Stimulated activated CD8-positive, alpha-beta memory T cell treated with anti-CD3 and anti-CD28 coated beads, Interleukin-4, amount 100 ng/mL, for 4 hours (primary cell): ENCODE results near the gene OR2K2.
"Not testable (repeated sequence)": the region's sequence is repeated elsewhere in the genome, so short reads cannot be mapped to it uniquely, and the experiment has no call there.

Experiments
- DNase-seq, 2 donors: peaks; one replicate each; pipeline ENCODE4 v3.0.0-alpha.2; 2020; ENCODE audit warnings: low read depth in 2 of 2, low spot score in 1 of 2

OR2K2 gene, protein sequence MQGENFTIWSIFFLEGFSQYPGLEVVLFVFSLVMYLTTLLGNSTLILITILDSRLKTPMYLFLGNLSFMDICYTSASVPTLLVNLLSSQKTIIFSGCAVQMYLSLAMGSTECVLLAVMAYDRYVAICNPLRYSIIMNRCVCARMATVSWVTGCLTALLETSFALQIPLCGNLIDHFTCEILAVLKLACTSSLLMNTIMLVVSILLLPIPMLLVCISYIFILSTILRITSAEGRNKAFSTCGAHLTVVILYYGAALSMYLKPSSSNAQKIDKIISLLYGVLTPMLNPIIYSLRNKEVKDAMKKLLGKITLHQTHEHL

DNA sequence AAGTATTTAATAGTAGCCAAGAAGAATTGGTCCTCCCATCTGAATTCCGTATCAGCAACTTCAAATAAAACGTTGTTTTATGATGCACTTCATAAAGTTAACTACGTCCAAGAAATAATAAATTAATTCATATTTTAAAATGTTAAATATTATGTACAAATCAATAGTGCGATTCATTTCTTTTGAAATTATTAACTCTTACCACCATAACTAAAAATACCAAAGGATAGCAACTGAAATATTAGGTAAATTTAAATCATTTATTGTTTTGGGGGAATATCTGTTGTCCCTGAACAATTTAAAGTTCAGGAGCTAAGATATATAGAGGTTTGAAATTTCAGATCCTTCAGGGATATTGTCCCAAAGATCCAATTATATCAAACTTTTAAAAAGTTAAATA, at the start of gene OR2K2:
Gene OR2K2, minus strand, starts transcription at position 101 of the 400 bp plus-strand sequence. CDS start 1,791 bp downstream, outside the sequence.
- DNase-seq = no peak

DNA sequence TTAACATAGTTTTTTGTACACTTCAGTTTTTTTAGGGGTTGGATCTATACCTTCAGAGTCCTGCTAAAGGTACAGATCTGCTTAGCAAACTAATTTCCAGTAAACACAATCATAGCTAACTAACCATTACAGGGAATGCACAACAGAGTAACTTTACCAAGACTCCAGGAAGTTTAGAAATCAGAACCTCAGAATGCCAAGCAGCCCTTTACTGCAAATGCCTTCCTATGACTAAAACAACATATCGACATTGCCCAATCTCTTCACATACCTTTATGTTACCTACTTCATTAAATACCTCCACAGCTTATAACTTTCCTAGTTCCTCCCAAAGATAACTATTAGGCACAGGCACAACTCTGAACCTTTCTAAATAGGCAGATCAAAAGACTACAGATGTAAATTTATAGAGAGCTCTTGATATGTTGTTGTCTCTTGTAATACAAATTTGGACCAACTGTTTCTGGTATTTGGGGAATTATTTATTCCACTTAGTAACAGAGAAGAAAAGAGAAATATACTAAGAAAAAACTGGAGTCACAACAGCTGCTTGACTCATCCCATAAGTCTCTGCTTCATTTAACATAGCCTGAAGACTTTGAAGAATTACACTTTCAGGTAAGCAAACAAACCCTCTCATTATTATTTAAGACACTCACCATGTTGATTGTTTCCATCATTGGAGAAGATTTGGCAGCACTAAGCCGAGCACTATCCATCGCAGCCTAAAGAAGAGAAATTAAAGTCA, 46.0 kb upstream of the OR2K2 start:
- no peak for DNase-seq

DNA sequence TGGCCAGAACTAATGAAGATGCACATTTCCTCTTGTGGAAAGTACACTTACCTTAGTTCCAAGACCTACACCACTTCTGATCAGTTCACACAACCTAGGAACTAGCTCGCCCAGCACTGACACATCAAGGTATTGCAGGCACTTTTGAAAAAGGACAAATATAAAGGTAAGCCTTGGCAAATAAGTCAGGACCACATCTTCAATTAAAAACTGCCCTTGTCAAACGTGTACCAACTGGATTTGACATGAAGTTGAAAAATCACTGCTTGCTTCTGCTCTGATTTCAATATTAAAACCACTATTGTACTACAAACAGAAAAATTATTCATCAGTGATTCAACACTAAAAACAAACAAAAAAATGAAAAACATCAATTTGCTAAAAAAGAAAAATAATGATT, 45.0 kb upstream of the OR2K2 start:
- no peak for DNase-seq

DNA sequence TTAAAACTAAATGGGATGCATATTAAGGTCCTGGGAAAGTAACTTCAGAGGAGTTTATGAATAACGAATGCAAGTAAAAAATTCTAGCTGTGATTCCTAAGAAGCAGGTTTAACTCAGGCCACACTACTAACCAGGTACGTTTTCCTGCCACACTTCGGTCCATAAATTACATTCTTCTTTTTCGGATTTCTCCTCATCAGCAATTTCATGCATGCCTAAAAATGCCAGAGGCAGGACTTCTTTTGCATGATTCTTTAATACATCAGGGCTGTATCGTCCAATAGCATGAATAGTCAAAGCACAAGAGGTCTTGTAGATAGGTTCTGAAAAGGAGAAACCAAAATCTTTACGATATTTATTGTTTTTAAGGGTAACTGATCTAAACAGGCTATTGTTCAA, 42.3 kb upstream of the OR2K2 start:
- no peak for DNase-seq

DNA sequence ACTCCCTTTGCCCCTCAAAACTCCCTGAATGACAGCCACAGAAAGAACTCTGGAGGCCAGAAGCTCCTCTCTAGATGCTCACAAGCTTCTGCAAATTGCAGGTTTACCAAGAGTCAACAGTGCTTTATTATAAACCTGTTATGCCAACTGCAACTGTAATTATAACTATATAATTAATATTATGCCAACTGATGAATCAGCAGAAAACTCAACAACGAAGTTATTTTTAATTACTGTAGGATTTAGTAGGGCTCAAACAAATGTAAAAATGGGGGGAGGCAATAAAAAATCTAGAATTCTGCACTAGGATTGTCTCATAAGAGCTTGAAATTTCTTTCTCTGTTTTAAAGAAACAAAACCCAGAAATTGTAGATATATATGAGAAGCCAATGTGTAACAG, 37.0 kb upstream of the OR2K2 start:
- DNase-seq = no peak

DNA sequence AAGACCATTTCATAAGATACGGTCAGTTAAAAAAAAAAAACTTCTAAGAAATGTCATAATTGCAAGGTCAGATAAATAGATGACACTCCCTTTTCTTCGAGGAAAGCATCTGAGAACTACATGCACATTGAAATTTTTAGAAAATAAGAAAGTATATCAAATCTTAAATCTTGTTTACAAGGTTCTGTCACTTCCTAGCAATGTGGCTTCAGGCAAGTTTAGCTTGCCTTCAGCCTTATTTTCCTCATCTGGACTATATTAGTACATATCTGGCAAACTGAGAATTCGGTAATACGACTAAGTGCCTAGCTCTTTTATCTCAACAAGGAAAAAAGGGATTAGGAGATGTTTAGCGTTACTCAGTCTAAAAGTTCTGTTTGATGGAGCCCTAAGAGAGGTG, 32.5 kb upstream of the OR2K2 start:
- no peak for DNase-seq

DNA sequence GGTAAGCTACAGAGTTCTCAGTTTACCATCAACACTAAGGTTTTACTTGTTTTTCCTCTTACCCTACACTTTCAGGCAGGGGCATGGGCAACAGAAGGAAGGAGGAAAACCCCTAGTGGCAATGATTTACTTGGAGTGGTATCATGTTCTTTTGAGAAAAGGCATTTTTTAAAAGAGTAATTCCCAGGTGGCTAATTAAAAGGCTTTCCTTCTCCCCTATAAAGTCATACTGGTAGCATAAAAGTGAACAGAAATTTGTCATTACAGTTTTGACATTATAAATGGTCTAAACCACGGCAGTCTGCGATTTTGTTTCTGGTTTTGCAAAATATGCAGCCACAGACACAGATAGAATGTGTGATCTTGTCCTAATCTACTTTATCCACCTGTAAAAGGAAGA, 30.9 kb upstream of the OR2K2 start:
- no peak for DNase-seq

DNA sequence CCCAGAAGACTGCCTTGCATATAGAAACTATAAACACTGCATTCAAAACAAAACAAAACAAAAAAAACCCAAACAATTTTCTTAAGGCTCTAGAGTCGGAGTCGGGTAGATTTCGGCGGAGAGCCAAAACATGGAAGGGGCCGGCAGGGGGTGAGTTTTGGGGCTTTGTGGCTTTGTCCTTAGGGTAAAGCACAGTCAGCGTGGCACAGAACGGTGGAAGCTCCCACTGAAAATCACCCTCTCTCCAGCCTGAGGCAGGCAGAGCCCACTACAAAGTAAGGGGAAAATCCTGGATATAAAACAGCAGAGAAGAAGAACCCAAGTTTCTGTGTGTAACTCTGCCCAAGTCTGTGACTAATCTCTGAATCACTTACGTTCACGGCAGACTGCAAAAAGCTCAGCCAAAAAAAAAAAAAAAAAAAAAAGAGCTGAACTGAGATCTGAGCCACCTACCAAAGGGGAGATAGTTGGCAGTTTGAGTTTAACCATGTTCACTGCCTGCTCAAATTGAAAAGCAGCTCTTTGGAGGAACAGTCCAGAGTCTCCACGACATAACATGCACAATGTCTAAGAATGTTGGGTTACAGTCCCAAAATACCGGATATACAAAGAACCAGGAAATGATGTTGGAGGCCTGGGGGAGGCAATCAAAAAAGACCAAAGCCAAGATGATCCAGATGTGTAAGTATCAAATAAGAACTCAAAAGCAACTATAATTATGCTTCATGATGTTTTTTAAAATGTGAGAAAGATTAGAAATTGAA, 26.6 kb upstream of the OR2K2 start:
- DNase-seq = no peak

DNA sequence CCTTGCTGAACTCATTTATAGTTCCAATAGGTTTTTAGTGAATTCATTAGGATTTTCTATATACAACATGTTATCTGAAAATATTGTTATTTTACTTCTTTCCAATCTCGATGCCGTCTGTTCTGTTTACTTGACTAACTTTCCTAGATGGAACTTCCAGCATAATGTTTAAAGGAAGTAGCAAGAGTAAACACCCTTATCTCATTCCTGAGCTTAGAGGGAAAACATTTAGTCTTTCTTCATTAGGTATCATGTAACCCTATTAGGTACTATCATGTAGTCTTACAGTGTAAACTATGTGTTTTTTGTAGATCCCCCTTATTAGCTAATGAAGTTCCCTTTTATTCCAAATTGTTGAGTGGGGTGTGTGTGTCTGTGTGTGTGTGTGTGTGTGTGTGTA, 22.5 kb upstream of the OR2K2 start:
- DNase-seq = no peak

DNA sequence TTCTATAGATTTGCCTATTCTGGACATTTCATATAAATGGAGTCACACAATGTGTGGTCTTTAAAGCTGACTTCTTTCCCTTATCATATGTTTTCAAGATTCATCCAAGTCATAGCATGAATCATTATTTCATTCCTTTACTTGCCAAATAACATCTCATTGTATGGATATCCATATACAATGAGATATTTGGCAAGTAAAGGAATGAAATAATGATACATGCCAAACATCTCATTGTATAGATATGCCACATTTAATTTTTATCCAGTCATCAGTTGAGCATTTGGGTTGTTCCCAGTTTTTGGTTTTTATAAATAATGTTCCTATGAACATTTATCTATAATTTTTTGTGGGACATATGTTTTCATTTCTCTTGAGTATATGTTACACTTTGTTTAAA, 20.5 kb upstream of the OR2K2 start:
- no peak for DNase-seq

DNA sequence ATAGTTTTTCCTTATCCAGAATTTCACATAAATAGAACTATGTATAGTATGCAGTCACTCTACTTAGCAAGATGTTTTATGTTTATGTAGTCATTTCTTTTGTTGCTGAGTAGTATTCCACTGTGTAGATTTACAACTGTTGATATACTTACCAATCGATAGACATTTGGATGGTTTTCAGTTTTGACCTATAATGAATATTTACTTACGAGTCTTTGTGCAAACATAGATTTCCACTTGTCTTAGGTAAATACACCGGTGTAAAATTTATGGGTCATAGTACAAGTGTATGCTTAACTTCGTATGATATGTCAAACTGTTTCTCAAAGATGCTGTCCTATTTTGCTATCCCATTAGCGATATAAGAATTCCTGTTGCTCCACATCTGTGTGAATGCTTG, 19.7 kb upstream of the OR2K2 start:
- DNase-seq = no peak

DNA sequence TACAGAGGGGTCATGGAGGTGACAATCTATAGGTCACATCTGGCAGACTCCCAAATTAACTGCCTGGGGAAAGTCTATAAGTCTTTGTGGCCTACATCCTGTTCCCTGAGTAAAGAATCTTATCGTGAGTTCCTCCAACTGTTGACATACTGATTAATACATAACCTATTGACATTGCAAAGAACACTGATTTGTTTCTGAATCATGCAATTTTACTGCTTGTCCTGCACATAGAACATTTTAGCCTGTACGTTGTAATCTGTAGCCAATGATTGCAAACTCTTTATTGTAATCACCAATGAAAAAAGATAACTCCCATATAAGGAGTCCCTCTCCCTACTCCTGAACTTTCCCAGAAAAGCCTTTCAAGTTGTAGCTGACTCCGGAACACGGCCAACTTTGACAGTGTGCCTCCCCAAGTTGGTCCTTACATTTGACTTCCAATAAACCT, 18.8 kb upstream of the OR2K2 start:
- DNase-seq = no peak

DNA sequence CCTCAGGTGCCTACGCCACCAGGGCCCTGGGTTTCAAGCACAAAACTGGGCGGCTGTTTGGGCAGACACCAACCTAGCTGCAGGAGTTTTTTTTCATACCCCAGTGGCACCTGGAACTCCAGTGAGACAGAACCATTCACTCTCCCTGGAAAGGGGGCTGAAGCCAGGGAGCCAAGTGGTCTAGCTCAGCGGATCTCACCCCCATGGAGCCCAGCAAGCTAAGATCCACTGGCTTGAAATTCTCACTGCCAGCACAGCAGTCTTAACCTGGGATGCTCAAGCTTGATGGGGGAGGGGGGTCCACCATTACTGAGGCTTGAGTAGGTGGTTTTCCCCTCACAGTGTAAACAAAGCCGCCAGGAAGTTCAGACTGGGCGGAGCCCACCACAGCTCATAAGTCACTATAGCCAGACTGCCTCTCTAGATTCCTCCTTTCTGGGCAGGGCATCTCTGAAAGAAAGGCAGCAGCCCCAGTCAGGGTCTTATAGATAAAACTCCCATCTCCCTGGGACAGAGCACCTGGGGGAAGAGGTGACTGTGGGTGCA, 4.4 kb upstream of the OR2K2 start:
- DNase-seq = not testable (repeated sequence)

DNA sequence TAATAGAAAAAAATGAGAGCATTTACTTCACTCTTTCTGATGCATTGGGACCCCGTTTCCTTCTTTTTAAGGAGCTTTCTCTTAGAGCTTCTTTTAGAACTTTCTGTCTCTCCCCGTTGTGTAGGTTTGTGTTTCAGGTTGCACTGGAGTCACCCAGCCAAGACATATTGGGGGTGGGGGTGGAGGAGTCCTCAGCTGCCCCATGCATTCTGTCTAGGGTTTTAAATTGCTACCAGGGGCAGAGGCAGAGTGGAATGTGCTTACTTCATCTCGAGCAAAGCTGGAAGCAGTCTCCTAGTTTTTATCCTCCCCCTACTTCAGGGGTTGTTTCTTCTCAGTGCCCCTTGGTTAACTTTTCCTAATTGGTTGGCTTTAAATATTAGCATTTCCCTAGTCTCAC, 9.4 kb downstream of the OR2K2 start:
- DNase-seq = no peak

DNA sequence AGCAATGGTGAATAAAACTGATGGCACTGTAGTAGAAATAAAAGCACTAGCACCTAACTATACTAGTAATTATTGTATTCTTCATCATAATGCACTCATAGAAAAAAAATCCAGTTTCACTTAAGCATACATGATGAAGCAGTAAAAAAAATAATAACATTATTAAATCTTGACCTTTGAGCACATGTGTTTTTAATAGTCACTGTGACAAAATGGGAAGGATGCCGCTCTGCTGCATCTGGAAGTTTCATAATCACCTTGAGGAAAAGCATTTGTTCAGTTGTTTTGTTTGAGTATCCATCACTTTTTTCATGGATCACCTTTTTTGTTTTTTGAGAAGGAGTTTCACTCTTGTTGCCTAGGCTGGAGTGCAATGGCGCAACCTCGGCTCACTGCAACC, 13.2 kb downstream of the OR2K2 start:
- DNase-seq = no peak

DNA sequence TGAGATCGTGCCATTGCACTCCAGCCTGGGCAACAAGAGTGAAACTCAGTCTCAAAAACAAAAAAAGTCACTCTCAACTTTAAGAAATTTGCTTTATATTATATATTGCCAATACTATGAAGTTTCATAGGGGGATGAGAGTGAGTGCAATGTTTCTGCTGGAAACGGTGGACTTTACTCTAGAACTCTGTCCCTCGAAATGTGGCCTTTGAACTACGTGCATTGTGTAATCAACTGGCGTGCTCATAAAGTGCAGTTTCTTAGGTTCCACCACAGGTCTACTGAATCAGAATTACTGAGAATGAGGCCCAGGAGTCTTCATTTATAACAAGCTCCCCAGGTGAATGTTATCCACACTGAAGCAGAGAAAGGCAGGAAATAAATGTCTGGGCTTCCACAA, 24.1 kb downstream of the OR2K2 start:
- DNase-seq = no peak

DNA sequence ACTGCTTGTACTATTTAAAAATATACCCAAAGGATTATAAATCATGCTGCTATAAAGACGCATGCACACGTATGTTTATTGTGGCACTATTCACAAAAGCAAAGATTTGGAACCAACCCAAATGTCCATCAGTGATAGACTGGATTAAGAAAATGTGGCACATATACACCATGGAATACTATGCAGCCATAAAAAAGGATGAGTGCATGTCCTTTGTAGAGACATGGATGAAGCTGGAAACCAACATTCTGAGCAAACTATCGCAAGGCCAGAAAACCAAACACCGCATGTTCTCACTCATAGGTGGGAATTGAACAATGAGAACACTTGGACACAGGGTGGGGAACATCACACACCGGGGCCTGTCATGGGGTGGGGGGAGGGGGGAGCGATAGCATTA, 26.0 kb downstream of the OR2K2 start:
- DNase-seq = not testable (repeated sequence)

DNA sequence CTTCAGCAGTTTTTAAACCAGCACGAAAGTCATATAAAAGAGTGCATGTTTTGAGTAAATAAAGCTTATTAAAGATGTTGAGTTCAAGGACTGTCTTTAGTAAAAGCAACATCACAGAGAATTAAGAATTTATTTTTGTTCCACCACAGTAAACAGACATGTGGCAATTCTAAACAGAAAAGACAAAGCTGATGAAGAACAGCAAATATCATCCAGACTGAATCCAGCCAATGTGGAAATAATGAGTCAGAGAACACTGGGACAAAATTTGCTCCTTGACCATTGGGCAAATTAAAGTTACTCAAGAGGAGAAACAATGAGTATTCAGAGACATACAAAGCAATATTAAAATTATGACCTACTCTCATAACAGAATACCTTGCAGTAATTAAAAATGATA, 28.8 kb downstream of the OR2K2 start:
- no peak for DNase-seq

DNA sequence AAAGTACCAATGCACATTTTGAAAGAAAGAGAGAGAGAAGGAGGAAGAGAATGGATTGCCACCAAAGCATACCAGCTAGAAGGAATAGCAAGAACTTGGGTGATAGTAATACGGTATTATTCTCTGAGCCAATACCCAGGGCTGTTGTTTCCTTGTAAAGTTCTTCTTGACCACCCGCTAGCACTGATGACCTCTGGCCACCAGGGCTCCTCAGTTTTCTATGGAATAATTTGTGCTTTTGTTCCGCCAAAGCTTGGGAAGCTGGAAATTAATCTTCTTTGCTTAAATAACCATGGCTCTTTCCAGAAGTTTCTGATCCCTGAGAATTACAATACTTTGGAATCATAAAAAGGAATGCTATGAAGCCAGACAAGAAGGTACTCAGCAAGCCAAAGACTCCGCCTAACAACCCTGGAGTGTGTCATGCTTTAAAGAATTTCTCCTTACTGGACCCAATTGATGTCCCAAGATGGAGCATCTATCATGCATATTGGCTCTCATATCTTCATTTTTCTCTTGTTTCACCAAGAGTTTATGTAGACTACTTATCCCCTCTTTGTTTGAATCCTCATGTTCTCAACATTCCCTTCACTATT, 29.8 kb downstream of the OR2K2 start:
- DNase-seq = no peak

DNA sequence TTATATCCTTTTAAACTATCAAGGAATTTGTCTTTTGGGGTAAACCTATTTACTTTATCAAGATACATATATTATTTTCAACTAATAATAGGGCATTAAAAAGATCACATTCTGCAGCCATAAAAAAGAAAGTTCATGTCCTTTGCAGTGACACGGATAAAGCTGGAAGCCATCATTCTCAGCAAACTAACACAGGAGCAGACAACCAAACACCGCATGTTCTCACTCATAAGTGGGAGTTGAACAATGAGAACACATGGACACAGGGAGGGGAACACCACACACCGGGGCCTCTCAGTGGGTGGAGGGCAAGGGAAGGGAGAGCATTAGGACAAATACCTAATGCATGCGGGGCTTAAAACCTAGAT, 30.4 kb downstream of the OR2K2 start:
- DNase-seq = not testable (repeated sequence)
